PC-3 (cell line): Measurements from ENCODE around the gene ZBTB46. TPM values are rescaled to one million over a fixed set of nuclear protein-coding genes. Genes with fewer than 3 reads are reported as not detected.

Experiments
- ATAC-seq: fragments of 200-7000 bp; cut with Tn5 transposase; 2 replicates; pipeline ENCODE4 v1.9.1; 2020; ENCODE audit warnings: mild to moderate bottlenecking, moderate library complexity
- BruUV-seq: library from RNA; stranded (reverse); fragments of 400-500 nt; replicated peaks from 2 replicates; lab custom pipeline; 2021; lab: Mats Ljungman, UMichigan
- CTCF ChIA-PET: fragments of 300-600 bp; sonication (Branson Sonifier 250); formaldehyde crosslinking; loops from one replicate; lab custom pipeline; 2022; ENCODE audit warnings: antibody characterized with exemption; lab: Charles Lee
- POLR2A ChIA-PET: fragments of 300-600 bp; sonication (Branson Sonifier 250); formaldehyde crosslinking; loops from one replicate; lab custom pipeline; 2022; ENCODE audit warnings: antibody characterized with exemption; ENCODE audit not compliant: unreplicated experiment; lab: Charles Lee
- DNase-seq: peaks from one replicate; pipeline ENCODE4 v3.0.0-alpha.2; 2015
- H2AFZ ChIP-seq: fragments of 300-600 bp; sonication (generic); 2 replicates; pipeline ENCODE4 v1.6.0; 2016; ENCODE audit warnings: antibody characterized with exemption, low read length
- H3F3A ChIP-seq: fragments of 300-600 bp; sonication (generic); one replicate; pipeline ENCODE4 v1.6.0; 2017; ENCODE audit warnings: antibody characterized with exemption, low read length, control low read depth, mild to moderate bottlenecking; ENCODE audit not compliant: unreplicated experiment
- H3K27ac ChIP-seq: fragments of 300-600 bp; sonication (generic); 2 replicates; pipeline ENCODE4 v1.5.1; 2016; ENCODE audit warnings: mild to moderate bottlenecking, low read length
- H3K27me3 ChIP-seq: fragments of 300-600 bp; sonication (generic); 2 replicates; pipeline ENCODE4 v1.6.1; 2016; ENCODE audit warnings: low read length, mixed read lengths
- H3K36me3 ChIP-seq: fragments of 300-600 bp; sonication (generic); 2 replicates; pipeline ENCODE4 v1.6.1; 2016; ENCODE audit warnings: low read depth, mixed run types, low read length, mixed read lengths
- H3K4me1 ChIP-seq: fragments of 300-600 bp; sonication (generic); 2 replicates; pipeline ENCODE4 v1.5.1; 2016; ENCODE audit warnings: low read length; ENCODE audit not compliant: insufficient read depth
- H3K4me2 ChIP-seq: fragments of 300-600 bp; sonication (generic); 2 replicates; pipeline ENCODE4 v1.6.0; 2016; ENCODE audit warnings: low read length
- H3K4me3 ChIP-seq: fragments of 300-600 bp; sonication (generic); 2 replicates; pipeline ENCODE4 v1.5.1; 2016; ENCODE audit warnings: mild to moderate bottlenecking, low read length, mixed read lengths
- H3K79me2 ChIP-seq: fragments of 300-600 bp; sonication (generic); 2 replicates; pipeline ENCODE4 v1.6.1; 2017; ENCODE audit warnings: low read length, mixed read lengths
- H3K9ac ChIP-seq: fragments of 300-600 bp; sonication (generic); 2 replicates; pipeline ENCODE4 v1.6.0; 2016; ENCODE audit warnings: mild to moderate bottlenecking, low read length
- H3K9me2 ChIP-seq: fragments of 300-600 bp; sonication (generic); replicated peaks from 2 replicates; pipeline ENCODE4 v1.6.1; 2016; ENCODE audit warnings: mixed run types, low read length, mixed read lengths
- H3K9me3 ChIP-seq: fragments of 300-600 bp; sonication (generic); 2 replicates; pipeline ENCODE4 v1.6.1; 2016; ENCODE audit warnings: low read length, mixed read lengths
- H4K20me1 ChIP-seq: fragments of 300-600 bp; sonication (generic); 2 replicates; pipeline ENCODE4 v1.6.1; 2016; ENCODE audit warnings: low read length, mixed read lengths
- CTCF ChIP-seq: fragments of 300-600 bp; sonication (generic); conservative IDR thresholded peaks from 2 replicates; pipeline ENCODE4 v1.5.1; 2017; ENCODE audit warnings: antibody characterized with exemption, low read depth, mild to moderate bottlenecking, low read length
- EZH2 ChIP-seq: fragments of 300-600 bp; sonication (generic); IDR thresholded peaks from one replicate; pipeline ENCODE4 v1.6.1; 2017; ENCODE audit warnings: antibody characterized with exemption, mild to moderate bottlenecking, low read length; ENCODE audit not compliant: unreplicated experiment
- EZH2phosphoT487 ChIP-seq: fragments of 300-600 bp; sonication (generic); IDR thresholded peaks from 2 replicates; pipeline ENCODE4 v1.6.1; 2018; ENCODE audit warnings: mild to moderate bottlenecking, antibody characterized with exemption, low read length, borderline replicate concordance
- intact Hi-C: fragments of 100-400 bp; cut with micrococcal nuclease; formaldehyde crosslinking; loops from 2 replicates; pipeline ENCODE4 v1.9.0; 2023
- total RNA-seq: library from RNA; depleted of rRNA; stranded (reverse); fragments of >200 nt; gene quantifications from 2 replicates; pipeline ENCODE4 v1.2.3, GENCODE V29; 2014

ZBTB46 gene
- total RNA-seq, 1 experiment from 2014 or later = 7.3 TPM

- TF ChIP-seq EZH2phosphoT487 (no peak), EZH2 (no peak), CTCF (no peak)
- DNase-seq (no peak), ATAC-seq (no peak)
- Histone ChIP-seq H3K4me1 (peaks cover 9% of the 10 kb centered on the region; the same call in 1 of the 2 replicates), H3K9ac (no peak overlapping the region), H3K9me2 (no peaks in the 10 kb centered on the region), H3K4me3 (no peak overlapping the region), H3F3A (no peaks in the 10 kb centered on the region), H3K79me2 (no peaks in the 10 kb centered on the region), H3K27ac (no peak overlapping the region), H3K27me3 (no peaks in the 10 kb centered on the region), H2AFZ (no peak overlapping the region), H3K4me2 (no peak overlapping the region), H3K36me3 (no peaks in the 10 kb centered on the region), H4K20me1 (no peaks in the 10 kb centered on the region), H3K9me3 (no peaks in the 10 kb centered on the region)
- CTCF ChIA-PET = no interaction called here
- BruUV-seq = no TSS peak
- intact Hi-C loops = no loop called here
- POLR2A ChIA-PET = no interaction called here
Observed at GRCh38 chr20:63821811-63822210, 9.3 kb downstream of the ZBTB46 start.

DNA sequence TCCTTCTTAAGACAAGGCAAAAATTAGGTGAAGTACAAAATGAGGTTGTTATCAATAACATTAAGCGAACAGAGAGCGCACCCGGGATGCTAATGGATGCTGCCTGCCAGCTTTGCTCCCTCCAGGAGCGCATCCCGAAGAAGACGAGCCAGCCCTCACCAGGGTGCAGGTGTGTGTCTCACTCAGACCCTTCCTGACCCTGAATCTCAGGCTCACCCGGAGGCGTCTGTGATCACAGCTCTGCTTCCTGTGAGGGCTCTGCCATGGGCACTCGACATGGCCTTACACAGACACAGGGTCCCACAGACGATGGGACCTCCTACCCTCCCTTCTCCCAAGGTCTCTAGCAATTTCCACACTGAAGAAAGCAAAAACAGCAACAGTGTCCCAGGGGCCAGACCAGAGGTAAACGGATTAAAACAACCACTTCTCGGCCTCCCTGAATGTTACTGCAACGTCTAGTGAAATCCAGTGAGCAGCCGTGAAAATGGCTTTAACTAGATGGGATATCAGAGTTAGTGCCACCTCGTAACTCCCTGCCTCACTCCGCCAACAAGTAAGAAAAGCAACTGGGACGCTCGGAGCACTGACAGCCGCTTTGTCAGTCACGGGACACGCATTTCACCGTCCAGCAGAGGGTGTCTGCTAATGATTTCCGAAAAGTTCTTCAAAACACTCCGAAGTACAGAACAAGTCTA lies 11.7 kb downstream of the ZBTB46 start:
- no peaks in the 10 kb centered on the region for H3K9me2 ChIP-seq
- CTCF ChIA-PET = no interaction called here
- H3K4me3 ChIP-seq = peak overlapping the region; percentile 58
- ATAC-seq (peak; percentile 93), DNase-seq (peak; percentile 54)
- no peak for TF ChIP-seq EZH2
- peak; percentile 66 for TF ChIP-seq CTCF
- no peaks in the 10 kb centered on the region for H4K20me1 ChIP-seq
- no peaks in the 10 kb centered on the region for H3F3A ChIP-seq
- BruUV-seq = no TSS peak
- POLR2A ChIA-PET = interaction anchor here (0.6 kb wide), 1 partner anchor 34 kb away, joined by 3 read pairs; no protein-coding TSS in a partner anchor
- peaks cover 5% of the 10 kb centered on the region; the same call in 1 of the 2 replicates for H3K4me1 ChIP-seq
- H3K27me3 ChIP-seq = no peaks in the 10 kb centered on the region
- no peaks in the 10 kb centered on the region for H3K36me3 ChIP-seq
- H3K4me2 ChIP-seq = peak overlapping the region; percentile 69
- H3K27ac ChIP-seq = no peak overlapping the region
- intact Hi-C loops = loop anchor here (1.0 kb wide), 1 partner anchor 45 kb away; no protein-coding TSS in a partner anchor
- H3K79me2 ChIP-seq = no peaks in the 10 kb centered on the region
- peak overlapping the region; percentile 47 for H2AFZ ChIP-seq
- H3K9ac ChIP-seq = no peak overlapping the region
- H3K9me3 ChIP-seq = no peaks in the 10 kb centered on the region

- no peaks in the 10 kb centered on the region for H4K20me1 ChIP-seq
- H3K9ac ChIP-seq = no peak overlapping the region
- no peaks in the 10 kb centered on the region for H3K27me3 ChIP-seq
- ATAC-seq (no peak), DNase-seq (no peak)
- H3K27ac ChIP-seq = no peak overlapping the region
- no peaks in the 10 kb centered on the region for H3F3A ChIP-seq
- no peak overlapping the region for H2AFZ ChIP-seq
- no peak overlapping the region for H3K4me2 ChIP-seq
- H3K4me3 ChIP-seq = no peak overlapping the region
- TF ChIP-seq EZH2phosphoT487 = no peak
- no peak for TF ChIP-seq CTCF
- TF ChIP-seq EZH2 = no peak
- no peaks in the 10 kb centered on the region for H3K36me3 ChIP-seq
- H3K4me1 ChIP-seq = peaks cover 5% of the 10 kb centered on the region; the same call in 1 of the 2 replicates
- ChIA-PET POLR2A (no interaction called here), CTCF (no interaction called here)
- BruUV-seq = no TSS peak
- H3K79me2 ChIP-seq = no peaks in the 10 kb centered on the region
- no peaks in the 10 kb centered on the region for H3K9me3 ChIP-seq
- intact Hi-C loops = no loop called here
- no peaks in the 10 kb centered on the region for H3K9me2 ChIP-seq
Observed at GRCh38 chr20:63815615-63816253, 15.3 kb downstream of the ZBTB46 start.
